GM19193 (cell line): Measurements from ENCODE around the gene EIF6.

Source experiments
- POLR2A ChIP-seq: IDR thresholded peaks from 4 replicates; pipeline ENCODE4 v1.6.1; 2011; ENCODE audit not compliant: insufficient read depth, insufficient read length; ENCODE audit errors: extremely low read depth

EIF6 gene

DNA sequence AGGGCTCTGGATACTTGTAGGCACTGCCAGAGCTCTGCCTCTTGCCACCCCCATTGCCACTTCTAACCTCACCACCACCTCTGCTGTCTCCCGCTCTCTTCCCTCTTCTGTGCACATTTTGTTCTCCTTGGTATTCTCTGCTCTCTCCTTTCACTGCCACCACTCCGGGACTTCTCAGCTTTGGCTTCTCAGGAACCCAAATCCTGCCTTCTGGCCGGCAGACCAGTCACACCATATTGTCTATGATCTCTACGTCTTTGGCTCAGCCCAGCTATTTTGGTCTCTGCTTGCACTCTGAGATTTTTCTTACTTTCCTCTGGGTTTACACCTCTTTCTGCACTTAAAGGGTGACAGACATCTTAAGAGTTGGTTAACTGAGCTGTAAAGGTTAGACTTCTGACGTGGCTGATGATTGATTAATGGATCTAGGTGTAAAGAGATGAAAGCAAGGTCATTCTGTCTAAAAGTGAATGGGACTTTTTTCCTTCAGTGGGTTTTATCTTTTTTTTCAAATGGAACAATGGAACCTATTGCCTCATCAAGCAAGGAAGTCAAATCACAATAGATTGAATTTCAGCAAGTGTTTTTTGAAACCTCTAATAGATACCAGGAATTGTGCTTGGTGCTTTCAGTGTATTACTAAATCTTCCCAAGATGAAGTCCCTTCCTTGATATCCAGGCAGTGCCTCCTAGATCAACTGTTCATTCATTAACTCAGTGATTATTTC lies 44.3 kb downstream of the EIF6 start:
- no peak for TF ChIP-seq POLR2A

DNA sequence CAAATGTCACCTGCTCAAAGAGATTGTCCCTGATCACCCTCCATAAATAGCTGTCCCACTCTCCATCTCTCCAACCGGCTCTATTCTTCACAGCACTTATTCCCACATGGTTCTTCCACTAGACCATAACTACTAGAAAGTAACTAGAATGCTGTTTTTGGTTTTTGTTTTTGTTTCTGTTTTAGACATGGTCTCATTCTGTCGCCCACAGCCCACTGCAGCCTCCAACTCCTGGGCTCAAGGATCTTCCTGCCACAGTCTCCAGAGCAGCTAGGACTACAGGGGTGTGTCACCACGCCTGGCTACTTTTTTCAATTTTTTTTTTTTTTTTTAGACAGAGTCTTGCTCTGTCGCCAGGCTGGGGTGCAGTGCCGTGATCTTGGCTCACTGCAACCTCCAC lies 45.8 kb downstream of the EIF6 start:
- no peak for TF ChIP-seq POLR2A

DNA sequence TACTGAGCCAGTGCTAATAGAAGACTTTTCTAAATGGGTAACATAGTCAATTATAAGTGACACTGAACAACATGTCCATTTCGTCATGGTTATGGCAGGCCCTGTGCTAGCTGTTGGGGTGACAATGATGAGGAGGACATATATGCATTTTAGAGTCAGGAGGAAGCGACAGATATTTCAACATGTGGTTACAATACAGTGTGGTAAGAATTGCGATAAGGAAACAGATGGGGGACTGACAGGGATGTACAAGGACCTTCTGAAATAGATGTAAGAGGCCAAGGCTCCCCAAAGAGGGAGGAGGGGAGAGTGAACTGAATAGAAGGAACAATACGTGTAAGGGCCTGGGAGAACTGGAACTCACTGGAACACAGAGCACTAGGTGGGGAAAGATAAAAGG lies 46.4 kb downstream of the EIF6 start:
- TF ChIP-seq POLR2A = no peak

DNA sequence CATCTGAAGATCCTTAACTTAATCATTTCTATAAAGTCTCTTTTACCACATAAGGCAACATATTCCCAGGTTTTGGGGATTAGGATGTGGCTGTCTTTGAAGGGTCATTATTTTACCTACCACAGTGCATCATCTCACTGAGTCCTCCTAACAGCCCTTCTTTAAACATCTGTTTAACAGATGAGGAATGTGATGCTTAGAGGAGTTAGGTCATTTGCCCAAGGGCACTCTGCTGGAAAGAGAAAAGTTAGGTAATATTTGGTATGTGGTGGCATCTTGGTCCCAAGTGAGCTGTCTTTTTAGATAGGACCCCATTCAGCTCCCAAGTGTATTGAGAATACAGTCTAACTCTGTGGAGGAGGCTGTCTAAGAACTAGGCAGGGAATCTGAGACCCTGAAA lies 47.1 kb downstream of the EIF6 start:
- TF ChIP-seq POLR2A = no peak

DNA sequence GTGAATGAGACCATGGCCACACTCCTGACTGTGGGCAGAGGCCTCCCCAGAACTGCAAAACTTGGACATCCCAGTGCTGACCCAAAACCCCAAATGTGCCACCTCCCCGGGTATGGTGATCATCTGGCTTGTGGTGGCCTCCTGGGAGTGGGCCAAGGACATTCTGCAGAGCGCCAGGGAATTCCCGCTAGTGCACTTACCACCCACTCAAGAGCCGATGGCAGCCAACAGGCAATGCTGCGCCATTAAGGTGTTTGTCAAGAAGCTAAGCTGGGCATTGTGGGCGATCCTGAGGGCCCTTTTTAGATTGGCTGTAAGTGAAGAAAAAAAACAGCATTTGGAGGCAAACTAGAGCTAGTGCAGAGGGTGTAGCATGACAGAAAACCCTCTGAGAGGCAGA lies 48.7 kb downstream of the EIF6 start:
- no peak for TF ChIP-seq POLR2A

DNA sequence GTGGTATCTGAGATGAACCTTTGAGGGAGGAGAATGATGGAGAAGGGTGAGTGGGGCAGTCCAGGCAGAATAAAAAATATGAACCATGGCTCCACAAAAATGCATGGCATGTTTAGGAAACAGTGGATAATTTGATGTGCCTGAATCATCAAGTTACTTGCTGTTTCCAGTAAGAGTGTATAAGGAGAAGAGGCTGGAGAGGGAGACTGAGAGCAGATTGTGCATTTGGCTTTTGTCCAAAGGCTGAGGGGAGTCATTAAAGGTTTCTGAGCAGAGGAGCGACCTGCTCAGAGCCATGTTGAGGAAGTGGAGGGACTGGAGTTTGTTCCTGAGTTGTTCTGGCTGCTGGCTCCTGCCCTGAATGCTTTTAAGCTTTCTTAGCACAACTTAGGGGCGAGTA lies 52.0 kb downstream of the EIF6 start:
- no peak for TF ChIP-seq POLR2A
